IMR-90 (cell line): ENCODE measurements around the gene LAGE3. TPM values are rescaled to one million over a fixed set of nuclear protein-coding genes. Genes with fewer than 3 reads are reported as not detected.

Source experiments
- ATAC-seq: fragments of 200-7000 bp; cut with Tn5 transposase; 2 replicates; pipeline ENCODE4 v1.9.1; 2020; ENCODE audit warnings: low read depth, mild to moderate bottlenecking, moderate library complexity
- BruUV-seq: library from RNA; stranded (reverse); fragments of 400-500 nt; replicated peaks from 2 replicates; lab custom pipeline; 2021; lab: Mats Ljungman, UMichigan
- CTCF ChIA-PET: fragments of 300-600 bp; formaldehyde crosslinking; extraction: SDS; loops from one replicate; lab custom pipeline; 2021; ENCODE audit warnings: antibody characterized with exemption; lab: Yijun Ruan, JAX
- POLR2A ChIA-PET: fragments of 300-600 bp; sonication (Branson Sonifier 250); formaldehyde crosslinking; loops from one replicate; lab custom pipeline; 2022; ENCODE audit warnings: antibody characterized with exemption; ENCODE audit not compliant: unreplicated experiment; lab: Charles Lee
- DNase-seq: peaks from one replicate; pipeline ENCODE4 v3.0.0; 2013
- H2AFZ ChIP-seq: replicated peaks from 2 replicates; pipeline ENCODE3; 2013; ENCODE audit warnings: low read length, mild to moderate bottlenecking; ENCODE audit not compliant: poor library complexity
- H2AK5ac ChIP-seq: 2 replicates; pipeline ENCODE4 v1.6.1; 2013; ENCODE audit warnings: low read depth, low read length, inconsistent platforms
- H2AK9ac ChIP-seq: replicated peaks from 2 replicates; pipeline ENCODE3; 2013; ENCODE audit warnings: mild to moderate bottlenecking, low read depth, low read length, moderate library complexity; ENCODE audit not compliant: poor library complexity
- H2BK120ac ChIP-seq: 2 replicates; pipeline ENCODE4 v1.6.1; 2013; ENCODE audit warnings: low read depth, low read length, inconsistent platforms
- H2BK15ac ChIP-seq: 3 replicates; pipeline ENCODE4 v1.6.1; 2013; ENCODE audit warnings: low read depth, low read length, inconsistent platforms
- H2BK20ac ChIP-seq: 2 replicates; pipeline ENCODE4 v1.6.1; 2013; ENCODE audit warnings: low read depth, mild to moderate bottlenecking, inconsistent platforms, low read length, moderate library complexity
- H2BK5ac ChIP-seq: 2 replicates; pipeline ENCODE4 v1.6.1; 2013; ENCODE audit warnings: mild to moderate bottlenecking, low read depth, low read length, inconsistent platforms; ENCODE audit not compliant: poor library complexity, severe bottlenecking
- H3K14ac ChIP-seq: replicated peaks from 2 replicates; pipeline ENCODE4 v1.6.1; 2013; ENCODE audit warnings: low read depth, low read length, inconsistent platforms
- H3K18ac ChIP-seq: 2 replicates; pipeline ENCODE4 v1.6.1; 2013; ENCODE audit warnings: low read depth, low read length, control low read depth
- H3K23ac ChIP-seq: 2 replicates; pipeline ENCODE4 v1.6.1; 2013; ENCODE audit warnings: low read depth, low read length, inconsistent platforms
- H3K27ac ChIP-seq: 2 replicates; pipeline ENCODE4 v1.5.1; 2013; ENCODE audit warnings: mild to moderate bottlenecking, control low read depth, low read length; ENCODE audit not compliant: insufficient read depth
- H3K27me3 ChIP-seq: 2 replicates; pipeline ENCODE4 v1.6.1; 2013; ENCODE audit warnings: low read length; ENCODE audit not compliant: control insufficient read depth, insufficient read depth
- H3K36me3 ChIP-seq: 2 replicates; pipeline ENCODE4 v1.6.1; 2013; ENCODE audit warnings: low read length, mixed read lengths; ENCODE audit not compliant: control insufficient read depth, insufficient read depth
- H3K4ac ChIP-seq: 2 replicates; pipeline ENCODE4 v1.6.1; 2013; ENCODE audit warnings: low read depth, low read length, inconsistent platforms
- H3K4me1 ChIP-seq: 2 replicates; pipeline ENCODE4 v1.6.1; 2013; ENCODE audit warnings: low read length, mixed read lengths; ENCODE audit not compliant: control insufficient read depth, insufficient read depth
- H3K4me2 ChIP-seq: 2 replicates; pipeline ENCODE4 v1.6.1; 2013; ENCODE audit warnings: low read depth, mild to moderate bottlenecking, control low read depth, low read length, moderate library complexity
- H3K4me3 ChIP-seq: 2 replicates; pipeline ENCODE4 v1.5.1; 2013; ENCODE audit warnings: low read depth, mild to moderate bottlenecking, control low read depth, low read length, moderate library complexity; ENCODE audit not compliant: insufficient read depth
- H3K56ac ChIP-seq: 2 replicates; pipeline ENCODE4 v1.6.1; 2013; ENCODE audit warnings: low read length, inconsistent platforms; ENCODE audit not compliant: insufficient read depth; ENCODE audit errors: extremely low read depth
- H3K79me1 ChIP-seq, 2 experiments: 2 replicates each; pipeline ENCODE4 v1.6.1; 2013; ENCODE audit warnings: low read length in 2 of 2, inconsistent platforms in 1 of 2, low read depth in 1 of 2
- H3K9ac ChIP-seq: 2 replicates; pipeline ENCODE4 v1.6.1; 2013; ENCODE audit warnings: low read depth, low read length, control low read depth
- H3K9me1 ChIP-seq: 2 replicates; pipeline ENCODE4 v1.6.1; 2013; ENCODE audit warnings: low read length, inconsistent platforms; ENCODE audit not compliant: insufficient read depth
- H3K9me3 ChIP-seq: 2 replicates; pipeline ENCODE4 v1.6.1; 2013; ENCODE audit warnings: low read length; ENCODE audit not compliant: control insufficient read depth, insufficient read depth
- H4K20me1 ChIP-seq: 2 replicates; pipeline ENCODE4 v1.6.1; 2013; ENCODE audit warnings: low read length, inconsistent platforms; ENCODE audit not compliant: insufficient read depth
- H4K5ac ChIP-seq: 2 replicates; pipeline ENCODE4 v1.6.1; 2013; ENCODE audit warnings: mild to moderate bottlenecking, low read depth, low read length, control low read depth
- H4K8ac ChIP-seq, 2 experiments: 2 replicates each; pipeline ENCODE4 v1.6.1; 2013; ENCODE audit warnings: low read depth in 2 of 2, low read length in 2 of 2, control low read depth in 1 of 2, inconsistent platforms in 1 of 2
- H4K91ac ChIP-seq: 2 replicates; pipeline ENCODE4 v1.6.1; 2013; ENCODE audit warnings: low read depth, low read length, inconsistent platforms; ENCODE audit not compliant: insufficient read depth
- FOS ChIP-seq: fragments of 150-350 bp; IDR thresholded peaks from 2 replicates; pipeline ENCODE4 v1.6.1; 2016; ENCODE audit warnings: low read depth, low read length
- MAFK ChIP-seq: IDR thresholded peaks from 2 replicates; pipeline ENCODE4 v1.6.1; 2012; ENCODE audit warnings: low read depth, low read length, improper control_type of control experiment
- RFX5 ChIP-seq: IDR thresholded peaks from 2 replicates; pipeline ENCODE4 v1.8.0; 2012; ENCODE audit warnings: low read depth, mild to moderate bottlenecking, low read length, moderate library complexity
- WGBS, 2 experiments: methylation state at CpG; one replicate each; pipeline versions ENCODE4 v1.1.5 to v1.1.7; 2013; ENCODE audit warnings: missing lambda C conversion rate in 2 of 2; ENCODE audit not compliant: insufficient read length in 1 of 2; ENCODE audit errors: extremely low coverage in 2 of 2; 5-methylcytosine and 5-hydroxymethylcytosine counted together
- dilution Hi-C: fragments of 300-500 bp; cut with HindIII; formaldehyde crosslinking; loops from one replicate; pipeline ENCODE4 v1.14.3; 2018; ENCODE audit warnings: low sequenced_read_pairs; ENCODE audit not compliant: unreplicated experiment
- in situ Hi-C: fragments of 300-500 bp; cut with MboI; formaldehyde crosslinking; loops from 3 replicates; pipeline ENCODE4 v1.14.3; 2019; ENCODE audit warnings: low sequenced_read_pairs, inconsistent platforms, mixed read lengths
- intact Hi-C: fragments of 100-400 bp; cut with micrococcal nuclease; formaldehyde crosslinking; loops from 2 replicates; pipeline ENCODE4 v1.10.0; 2022
- polyA plus RNA-seq, 3 experiments: library from polyadenylated mRNA; depleted of rRNA; stranded (reverse); fragments of >200 nt; gene quantifications; 2 replicates each; pipeline ENCODE4 v1.2.3, GENCODE V29; 2012; ENCODE audit warnings: low replicate concordance in 1 of 3
- total RNA-seq: library from RNA; depleted of rRNA; stranded (reverse); fragments of >200 nt; gene quantifications from 2 replicates; pipeline ENCODE4 v1.2.3, GENCODE V29; 2012

The LAGE3 gene
- total and polyA plus RNA-seq, 2 of the 4 experiments (the other 2 are of a cell fraction): 3.6 to 14.8 TPM

DNA sequence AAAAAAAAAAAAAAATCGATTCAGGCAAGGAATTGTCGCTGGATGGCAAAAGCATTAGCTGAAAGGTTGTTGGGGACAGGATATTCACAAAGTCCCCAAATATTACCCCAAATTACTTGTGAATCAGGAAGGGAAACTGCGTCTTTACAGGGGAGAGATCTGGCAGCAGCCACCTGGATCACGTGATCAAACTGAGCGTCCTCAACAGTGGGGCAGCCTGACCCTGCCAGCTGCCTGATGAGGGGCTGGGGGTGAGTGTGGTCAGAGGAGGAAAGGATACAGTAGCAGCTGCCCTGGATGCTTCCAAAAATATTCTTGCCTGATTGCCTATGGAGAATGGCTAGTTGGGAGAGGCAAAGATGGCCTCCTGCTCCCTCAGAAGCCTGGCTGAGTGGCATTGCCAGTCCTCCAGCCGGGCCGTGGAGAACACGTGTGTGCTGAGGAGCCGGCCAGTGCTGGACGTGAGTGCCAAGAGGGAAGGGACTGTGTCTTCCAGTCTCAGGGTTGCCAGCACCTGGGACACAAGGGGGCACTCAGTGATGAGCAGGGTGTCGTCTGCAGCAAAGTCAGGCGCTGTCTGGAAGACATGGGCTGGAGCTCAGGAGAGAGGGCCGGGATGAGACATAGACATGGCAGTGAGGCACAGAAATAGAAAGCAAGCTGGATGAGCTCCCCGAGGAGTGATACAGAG, 3.0 kb upstream of the LAGE3 start:
- H3K27me3 ChIP-seq: no peaks in the 10 kb centered on the region
- H3K79me1 ChIP-seq: peaks cover 3 to 15% of the 10 kb centered on the region in 2 experiments; a peak in 3 of 4 replicates
- no peak overlapping the region for H2AK9ac ChIP-seq
- H3K23ac ChIP-seq: no peak overlapping the region
- H3K56ac ChIP-seq: no peak overlapping the region
- POLR2A ChIA-PET: no interaction called here
- H2BK120ac ChIP-seq: no peak overlapping the region
- no peaks in the 10 kb centered on the region for H3K9me3 ChIP-seq
- H4K91ac ChIP-seq: no peak overlapping the region
- H3K4me1 ChIP-seq: peaks cover 2% of the 10 kb centered on the region; the same call in 1 of the 2 replicates
- H3K36me3 ChIP-seq: peaks cover 12% of the 10 kb centered on the region; the same call in 1 of the 2 replicates
- no peaks in the 10 kb centered on the region for H3K9me1 ChIP-seq
- no peak overlapping the region for H2BK15ac ChIP-seq
- no peak overlapping the region for H2AFZ ChIP-seq
- CTCF ChIA-PET: no interaction called here
- no peak overlapping the region for H3K4ac ChIP-seq
- intact Hi-C loops (no loop called here), in situ Hi-C loops (no loop called here), dilution Hi-C loops (no loop called here)
- no peak for ATAC-seq
- H2BK5ac ChIP-seq: no peak overlapping the region
- BruUV-seq: no TSS peak
- H3K9ac ChIP-seq: no peak overlapping the region
- H3K18ac ChIP-seq: no peak overlapping the region
- H3K4me3 ChIP-seq: no peak overlapping the region
- peaks cover 4% of the 10 kb centered on the region for H4K20me1 ChIP-seq
- no peak for DNase-seq
- H4K5ac ChIP-seq: no peak overlapping the region
- no peak overlapping the region for H3K27ac ChIP-seq
- no peak overlapping the region for H3K14ac ChIP-seq
- TF ChIP-seq MAFK (no peak), RFX5 (no peak), FOS (no peak)
- H4K8ac ChIP-seq: no peak overlapping the region
- H2AK5ac ChIP-seq: no peak overlapping the region
- H2BK20ac ChIP-seq: no peak overlapping the region
- 54% methylated on average over 7 of the region's 14 CpGs; no CpG with 5 or more reads in 1 of the 2 experiments for WGBS, 2 experiments
- no peak overlapping the region for H3K4me2 ChIP-seq
